HG03103 (cell line): ENCODE measurements around the gene MACROD2.

Experiments
- ATAC-seq: cut with Tn5 transposase; IDR thresholded peaks from one replicate; pipeline ENCODE4 v1.9.1; 2021; ENCODE audit warnings: low read depth; ENCODE audit not compliant: unreplicated experiment

The MACROD2 gene

GRCh38 chr20:15916623-15917022 lies 1921.3 kb downstream of the MACROD2 start:
- ATAC-seq = no peak

GRCh38 chr20:15917283-15917682 lies 1922.0 kb downstream of the MACROD2 start:
- no peak for ATAC-seq

GRCh38 chr20:15918631-15919030 lies 1923.3 kb downstream of the MACROD2 start:
- no peak for ATAC-seq

- ATAC-seq = no peak
Measured at GRCh38 chr20:15919118-15919517, 1923.8 kb downstream of the MACROD2 start.

- ATAC-seq = no peak
Measured at GRCh38 chr20:15921930-15922329, 1926.6 kb downstream of the MACROD2 start.

GRCh38 chr20:15922556-15922955 lies 1927.2 kb downstream of the MACROD2 start:
- peak; percentile 43 for ATAC-seq

GRCh38 chr20:15923030-15923776 lies 1927.9 kb downstream of the MACROD2 start:
- ATAC-seq = peak; percentile 51

- ATAC-seq = no peak
Measured at GRCh38 chr20:15924556-15924955, 1929.2 kb downstream of the MACROD2 start.

- no peak for ATAC-seq
Measured at GRCh38 chr20:15925376-15925775, 1930.1 kb downstream of the MACROD2 start.

- no peak for ATAC-seq
Measured at GRCh38 chr20:15927893-15928650, 1932.8 kb downstream of the MACROD2 start.

- ATAC-seq = no peak
Measured at GRCh38 chr20:15928946-15929345, 1933.6 kb downstream of the MACROD2 start.

GRCh38 chr20:15930311-15931305 lies 1935.3 kb downstream of the MACROD2 start:
- ATAC-seq = no peak

GRCh38 chr20:15931897-15932296 lies 1936.6 kb downstream of the MACROD2 start:
- ATAC-seq = no peak

GRCh38 chr20:15937179-15937578 lies 1941.9 kb downstream of the MACROD2 start:
- peak; percentile 91 for ATAC-seq

- no peak for ATAC-seq
Measured at GRCh38 chr20:15938847-15939246, 1943.5 kb downstream of the MACROD2 start.

- ATAC-seq = no peak
Measured at GRCh38 chr20:15940127-15940526, 1944.8 kb downstream of the MACROD2 start.

- no peak for ATAC-seq
Measured at GRCh38 chr20:15942130-15942529, 1946.8 kb downstream of the MACROD2 start.

- ATAC-seq = no peak
Measured at GRCh38 chr20:15945289-15945688, 1950.0 kb downstream of the MACROD2 start.

GRCh38 chr20:15949391-15949790 lies 1954.1 kb downstream of the MACROD2 start:
- ATAC-seq = no peak

GRCh38 chr20:15951658-15952057 lies 1956.3 kb downstream of the MACROD2 start:
- ATAC-seq = no peak

- ATAC-seq = no peak
Measured at GRCh38 chr20:15958142-15958541, 1962.8 kb downstream of the MACROD2 start.
